ENCODE data around the gene CCNDBP1. TPM values are rescaled to one million over a fixed set of nuclear protein-coding genes. Genes with fewer than 3 reads are reported as not detected.
"Not testable (repeated sequence)": the region's sequence is repeated elsewhere in the genome, so short reads cannot be mapped to it uniquely, and the experiment has no call there.

The CCNDBP1 gene
- total RNA-seq, 4 donors from 2014 or later = 88.7 to 154 (median 110) TPM

GRCh38 chr15:43193710-43194109 lies 8.5 kb downstream of the CCNDBP1 start:
- Histone ChIP-seq H3K36me3 (peaks cover 63 to 66% of the 10 kb centered on the region in 2 donors), H3K4me1 (no peaks in the 10 kb centered on the region), H3K9me3 (no peaks in the 10 kb centered on the region), H3K27ac (no peak overlapping the region), H3K27me3 (no peaks in the 10 kb centered on the region), H3K4me3 (replicated peaks in 1 of 3) (no peak overlapping the region)
- TF ChIP-seq CTCF (IDR thresholded peaks at IDR 0.05) (no peak), POLR2A (IDR thresholded peaks at IDR 0.05) (no peak)
- 92 to 99% methylated on average over 2 of the region's 2 CpGs for WGBS, 2 donors
- no peak for DNase-seq
- intact Hi-C loops (cut with DNase I) = no loop called here

DNA sequence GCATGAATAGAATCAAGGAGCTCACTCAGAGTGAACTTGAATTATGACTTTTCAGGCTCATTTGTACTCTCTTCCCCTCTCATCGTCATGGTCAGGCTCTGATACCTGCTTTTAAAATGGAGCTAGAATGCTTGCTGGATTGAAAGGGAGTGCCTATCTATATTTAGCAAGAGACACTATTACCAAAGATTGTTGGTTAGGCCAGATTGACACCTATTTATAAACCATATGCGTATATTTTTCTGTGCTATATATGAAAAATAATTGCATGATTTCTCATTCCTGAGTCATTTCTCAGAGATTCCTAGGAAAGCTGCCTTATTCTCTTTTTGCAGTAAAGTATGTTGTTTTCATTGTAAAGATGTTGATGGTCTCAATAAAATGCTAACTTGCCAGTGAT lies 9.6 kb downstream of the CCNDBP1 start:
- H3K4me1 ChIP-seq = no peaks in the 10 kb centered on the region
- no peaks in the 10 kb centered on the region for H3K9me3 ChIP-seq
- no peak overlapping the region for H3K27ac ChIP-seq
- TF ChIP-seq POLR2A (IDR thresholded peaks at IDR 0.05) (no peak), CTCF (IDR thresholded peaks at IDR 0.05) (no peak)
- no peak overlapping the region for H3K4me3 ChIP-seq (replicated peaks in 1 of 3)
- no peak for DNase-seq
- 92% methylated on average over 2 of the region's 2 CpGs for WGBS, 2 donors
- H3K36me3 ChIP-seq = peaks cover 55 to 60% of the 10 kb centered on the region in 2 donors
- intact Hi-C loops (cut with DNase I) = no loop called here
- no peaks in the 10 kb centered on the region for H3K27me3 ChIP-seq

GRCh38 chr15:43196760-43197548 lies 11.8 kb downstream of the CCNDBP1 start:
- no peaks in the 10 kb centered on the region for H3K4me1 ChIP-seq
- H3K27ac ChIP-seq = no peak overlapping the region
- no peaks in the 10 kb centered on the region for H3K9me3 ChIP-seq
- WGBS, 2 donors = 89 to 91% methylated on average over 10 of the region's 10 CpGs
- no peak for DNase-seq
- no peak overlapping the region for H3K4me3 ChIP-seq (replicated peaks in 1 of 3)
- H3K36me3 ChIP-seq = peaks cover 34 to 48% of the 10 kb centered on the region in 2 donors
- no peaks in the 10 kb centered on the region for H3K27me3 ChIP-seq
- intact Hi-C loops (cut with DNase I) = no loop called here
- TF ChIP-seq CTCF (IDR thresholded peaks at IDR 0.05) (no peak), POLR2A (IDR thresholded peaks at IDR 0.05) (no peak)

GRCh38 chr15:43197773-43198172 lies 12.6 kb downstream of the CCNDBP1 start:
- H3K36me3 ChIP-seq = peaks cover 26 to 40% of the 10 kb centered on the region in 2 donors
- H3K27ac ChIP-seq; intact Hi-C loops (cut with DNase I); H3K4me1 ChIP-seq; H3K9me3 ChIP-seq; DNase-seq; H3K4me3 ChIP-seq (replicated peaks in 1 of 3); H3K27me3 ChIP-seq: not testable (repeated sequence)
- WGBS, 2 donors = 92 to 95% methylated on average over 3 of the region's 3 CpGs

- H3K4me1 ChIP-seq; H3K27ac ChIP-seq; H3K4me3 ChIP-seq (replicated peaks in 1 of 3); intact Hi-C loops (cut with DNase I); H3K9me3 ChIP-seq; H3K27me3 ChIP-seq; DNase-seq: not testable (repeated sequence)
- peaks cover 18 to 32% of the 10 kb centered on the region in 2 donors for H3K36me3 ChIP-seq
- 96 to 98% methylated on average over 4 of the region's 4 CpGs for WGBS, 2 donors
Measured at GRCh38 chr15:43198556-43198955, 13.4 kb downstream of the CCNDBP1 start.

DNA sequence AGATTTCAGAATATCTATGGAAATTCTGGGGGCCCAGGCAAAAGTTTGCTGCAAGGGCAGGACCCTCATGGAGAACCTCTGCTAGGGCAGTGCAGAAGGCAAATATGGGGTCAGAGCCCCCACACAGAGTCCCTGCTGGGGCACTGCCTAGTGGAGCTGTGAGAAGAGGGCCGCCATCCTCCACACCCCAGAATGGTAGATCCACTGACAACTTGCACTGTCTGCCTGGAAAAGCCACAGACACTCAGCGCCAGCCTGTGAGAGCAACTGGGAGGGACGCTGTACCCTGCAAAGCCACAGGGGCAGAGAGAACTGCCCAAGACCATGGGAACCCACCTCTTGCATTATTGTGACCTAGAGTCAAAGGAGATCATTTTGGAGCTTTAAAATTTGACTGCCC lies 13.8 kb downstream of the CCNDBP1 start:
- WGBS, 2 donors = 90 to 100% methylated on average over 2 to 3 of the region's 3 CpGs
- Histone ChIP-seq H3K9me3 (no peaks in the 10 kb centered on the region), H3K4me1 (peaks cover 0 to under 1% of the 10 kb centered on the region in 2 donors), H3K36me3 (peaks cover 15 to 29% of the 10 kb centered on the region in 2 donors), H3K27ac (no peak overlapping the region), H3K27me3 (no peaks in the 10 kb centered on the region), H3K4me3 (replicated peaks in 1 of 3) (no peak overlapping the region)
- no peak for DNase-seq
- no peak for TF ChIP-seq POLR2A (IDR thresholded peaks at IDR 0.05)
- no peak for TF ChIP-seq CTCF (IDR thresholded peaks at IDR 0.05)
- intact Hi-C loops (cut with DNase I) = no loop called here
